Colonic mucosa (tissue), 4 donors: ENCODE measurements around the gene SLC23A3. TPM values are rescaled to one million over a fixed set of nuclear protein-coding genes. Genes with fewer than 3 reads are reported as not detected.

ENCODE experiments used
- DNase-seq: peaks from one replicate; pipeline ENCODE4 v3.0.0-alpha.2; 2020
- H3K27ac ChIP-seq: fragments of 200-600 bp; one replicate; pipeline ENCODE4 v1.8.0; 2021
- H3K27me3 ChIP-seq: fragments of 200-600 bp; one replicate; pipeline ENCODE4 v1.8.0; 2021
- H3K36me3 ChIP-seq: fragments of 200-600 bp; one replicate; pipeline ENCODE4 v1.8.0; 2021
- H3K4me1 ChIP-seq: fragments of 200-600 bp; one replicate; pipeline ENCODE4 v1.8.0; 2021; ENCODE audit warnings: mild to moderate bottlenecking
- H3K4me3 ChIP-seq: fragments of 200-600 bp; one replicate; pipeline ENCODE4 v1.8.0; 2021
- H3K9ac ChIP-seq, 2 donors: one replicate each; pipeline ENCODE4 v1.7.0; 2013; ENCODE audit warnings: control low read depth in 2 of 2, low read depth in 2 of 2, low read length in 2 of 2
- H3K9me3 ChIP-seq: fragments of 200-600 bp; one replicate; pipeline ENCODE4 v1.8.0; 2021
- intact Hi-C: fragments of 100-400 bp; cut with DNase I; formaldehyde crosslinking; loops from one replicate; pipeline ENCODE4 v1.14.1; 2022
- total RNA-seq, 2 donors: library from RNA; stranded (reverse); fragmentation: NEBNext Ultra II Directional in 1 of 2; extraction: Animal tissue kit (Norgen Biotek cat#: 25700) in 1 of 2; gene quantifications; one replicate each; pipeline ENCODE4 v1.2.1, GENCODE V29; 2021
- TF ChIP-seq, protein P1 (sequence below): fragments of 200-600 bp; IDR thresholded peaks from one replicate; pipeline ENCODE4 v1.8.0; 2022; ENCODE audit warnings: antibody characterized with exemption, mild to moderate bottlenecking
- donor health status: healthy.
- donor health status: DM: no; HTN: no; CAD: no.
- donor health status: DM: no; HTN: no; CAD: no.

SLC23A3 gene, protein sequence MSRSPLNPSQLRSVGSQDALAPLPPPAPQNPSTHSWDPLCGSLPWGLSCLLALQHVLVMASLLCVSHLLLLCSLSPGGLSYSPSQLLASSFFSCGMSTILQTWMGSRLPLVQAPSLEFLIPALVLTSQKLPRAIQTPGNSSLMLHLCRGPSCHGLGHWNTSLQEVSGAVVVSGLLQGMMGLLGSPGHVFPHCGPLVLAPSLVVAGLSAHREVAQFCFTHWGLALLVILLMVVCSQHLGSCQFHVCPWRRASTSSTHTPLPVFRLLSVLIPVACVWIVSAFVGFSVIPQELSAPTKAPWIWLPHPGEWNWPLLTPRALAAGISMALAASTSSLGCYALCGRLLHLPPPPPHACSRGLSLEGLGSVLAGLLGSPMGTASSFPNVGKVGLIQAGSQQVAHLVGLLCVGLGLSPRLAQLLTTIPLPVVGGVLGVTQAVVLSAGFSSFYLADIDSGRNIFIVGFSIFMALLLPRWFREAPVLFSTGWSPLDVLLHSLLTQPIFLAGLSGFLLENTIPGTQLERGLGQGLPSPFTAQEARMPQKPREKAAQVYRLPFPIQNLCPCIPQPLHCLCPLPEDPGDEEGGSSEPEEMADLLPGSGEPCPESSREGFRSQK
- 10 to 100 TPM in 1 of 2 donors, 1 to 10 TPM in 1; 4.7 to 13.8 TPM for total RNA-seq

DNA sequence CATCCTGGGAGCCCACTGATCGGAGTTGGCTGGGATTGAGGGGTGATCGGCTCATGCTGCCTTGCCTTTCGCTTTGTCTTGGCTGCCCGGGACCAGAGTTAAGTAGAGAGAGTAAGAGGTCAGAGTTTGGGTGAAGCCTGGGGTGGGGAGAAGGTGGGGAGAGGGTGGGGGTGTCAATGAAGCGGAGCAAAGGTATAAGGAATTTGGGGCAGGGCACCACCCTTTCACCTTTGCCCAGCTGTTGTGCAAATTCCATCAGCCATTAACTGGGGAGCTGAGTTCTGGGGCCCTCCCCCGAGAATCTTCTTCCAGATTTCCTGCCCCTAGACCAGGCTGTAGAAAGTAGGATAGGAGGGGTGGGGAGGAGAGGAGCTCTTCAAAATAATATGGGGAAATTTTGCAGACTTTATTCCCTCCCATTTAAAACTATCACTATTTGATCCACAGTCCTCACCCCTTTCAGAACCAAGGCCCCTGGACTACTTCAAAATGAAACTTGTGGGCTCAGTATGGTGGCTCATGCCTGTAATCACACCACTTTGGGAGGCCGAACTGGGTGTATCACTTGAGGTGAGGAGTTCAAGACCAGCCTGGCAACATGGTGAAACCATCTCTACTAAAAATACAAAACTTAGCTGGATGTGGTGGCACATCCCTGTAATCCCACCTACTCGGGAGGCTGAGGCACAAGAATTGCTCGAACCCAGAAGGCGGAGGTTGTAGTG is at the start of gene SLC23A3:
SLC23A3 (minus strand) TSS at position 100 of the 725 bp plus-strand sequence; CDS start at position 55, 45 bp downstream.
- Histone ChIP-seq H3K27ac (no peak within 1 kb of the TSS), H3K4me1 (no peaks in the 10 kb centered on the region), H3K9me3 (no peaks in the 10 kb centered on the region), H3K4me3 (no peak within 1 kb of the TSS), H3K9ac (no peak within 1 kb of the TSS), H3K27me3 (no peaks in the 10 kb centered on the region), H3K36me3 (peaks cover 11% of the 10 kb centered on the region)
- intact Hi-C loops = loop anchor here (5.0 kb wide), 1 partner anchor 47 kb away; the partner anchor contains the start of gene ABCB6
- TF ChIP-seq, protein P1, sequence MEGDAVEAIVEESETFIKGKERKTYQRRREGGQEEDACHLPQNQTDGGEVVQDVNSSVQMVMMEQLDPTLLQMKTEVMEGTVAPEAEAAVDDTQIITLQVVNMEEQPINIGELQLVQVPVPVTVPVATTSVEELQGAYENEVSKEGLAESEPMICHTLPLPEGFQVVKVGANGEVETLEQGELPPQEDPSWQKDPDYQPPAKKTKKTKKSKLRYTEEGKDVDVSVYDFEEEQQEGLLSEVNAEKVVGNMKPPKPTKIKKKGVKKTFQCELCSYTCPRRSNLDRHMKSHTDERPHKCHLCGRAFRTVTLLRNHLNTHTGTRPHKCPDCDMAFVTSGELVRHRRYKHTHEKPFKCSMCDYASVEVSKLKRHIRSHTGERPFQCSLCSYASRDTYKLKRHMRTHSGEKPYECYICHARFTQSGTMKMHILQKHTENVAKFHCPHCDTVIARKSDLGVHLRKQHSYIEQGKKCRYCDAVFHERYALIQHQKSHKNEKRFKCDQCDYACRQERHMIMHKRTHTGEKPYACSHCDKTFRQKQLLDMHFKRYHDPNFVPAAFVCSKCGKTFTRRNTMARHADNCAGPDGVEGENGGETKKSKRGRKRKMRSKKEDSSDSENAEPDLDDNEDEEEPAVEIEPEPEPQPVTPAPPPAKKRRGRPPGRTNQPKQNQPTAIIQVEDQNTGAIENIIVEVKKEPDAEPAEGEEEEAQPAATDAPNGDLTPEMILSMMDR = no peak
- peak; percentile 46 for DNase-seq

DNA sequence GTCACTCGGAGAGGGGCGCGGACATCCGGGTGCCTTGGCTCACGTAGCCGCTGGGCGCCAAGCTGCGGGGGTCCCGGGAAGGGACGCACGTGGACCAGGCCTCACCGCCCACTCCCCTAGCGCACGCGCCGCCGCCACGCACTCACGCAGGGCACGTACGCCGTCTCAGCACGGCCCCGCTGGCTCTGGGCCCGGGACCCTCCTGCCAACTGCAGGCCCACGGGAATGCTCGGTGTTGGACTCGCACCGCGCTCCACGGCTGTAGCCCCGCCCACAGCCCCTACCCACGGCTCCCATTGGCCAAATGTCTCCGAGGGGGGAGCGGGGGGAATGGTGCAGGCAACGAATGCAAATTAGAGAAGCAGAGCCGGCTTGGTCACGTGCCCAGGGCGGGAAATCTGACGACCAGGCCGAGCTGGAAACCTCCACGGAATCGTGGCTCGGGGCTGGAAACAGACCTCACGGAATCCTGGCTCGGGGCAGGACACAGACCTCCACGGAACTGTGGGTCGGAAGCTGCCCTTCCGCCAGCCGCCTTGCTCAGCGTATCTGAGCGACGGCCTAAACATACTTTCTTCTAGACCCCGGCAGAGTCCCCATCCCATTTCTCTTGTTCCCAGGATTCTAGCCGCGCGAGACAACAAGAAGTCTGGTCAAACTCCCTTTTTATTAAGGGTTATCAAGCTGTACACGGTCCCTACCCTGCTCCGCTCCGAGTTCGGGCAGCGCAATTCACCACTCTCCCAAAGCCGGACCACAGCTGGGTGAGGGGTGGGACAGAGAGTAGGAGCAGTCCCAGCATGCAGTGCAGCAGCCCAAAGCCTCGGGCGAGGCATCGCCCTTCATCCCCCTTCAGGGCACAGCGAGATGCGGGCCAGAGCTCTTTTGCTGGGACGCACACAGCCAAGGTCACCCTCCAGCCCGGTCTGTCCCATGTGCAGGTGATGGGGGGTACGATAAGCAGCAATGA is 49.2 kb upstream of the SLC23A3 start, which contains the start of gene ABCB6:
ABCB6 (minus strand) TSS at position 227 of the 970 bp plus-strand sequence. CDS start 285 bp downstream, outside the sequence.
- H3K36me3 ChIP-seq = peaks cover 22% of the 10 kb centered on the region
- peak within 1 kb of the TSS; percentile 65 for H3K4me3 ChIP-seq
- DNase-seq = peak; percentile 97
- H3K9me3 ChIP-seq = no peaks in the 10 kb centered on the region
- TF ChIP-seq, protein P1 = no peak
- H3K9ac ChIP-seq = peak within 1 kb of the TSS; percentile 56 to 85
- no peaks in the 10 kb centered on the region for H3K27me3 ChIP-seq
- intact Hi-C loops = loop anchor here (5.0 kb wide), 1 partner anchor 47 kb away; the partner anchor contains the start of gene SLC23A3
- H3K27ac ChIP-seq = peak within 1 kb of the TSS; percentile 93
- H3K4me1 ChIP-seq = peaks cover 6% of the 10 kb centered on the region

DNA sequence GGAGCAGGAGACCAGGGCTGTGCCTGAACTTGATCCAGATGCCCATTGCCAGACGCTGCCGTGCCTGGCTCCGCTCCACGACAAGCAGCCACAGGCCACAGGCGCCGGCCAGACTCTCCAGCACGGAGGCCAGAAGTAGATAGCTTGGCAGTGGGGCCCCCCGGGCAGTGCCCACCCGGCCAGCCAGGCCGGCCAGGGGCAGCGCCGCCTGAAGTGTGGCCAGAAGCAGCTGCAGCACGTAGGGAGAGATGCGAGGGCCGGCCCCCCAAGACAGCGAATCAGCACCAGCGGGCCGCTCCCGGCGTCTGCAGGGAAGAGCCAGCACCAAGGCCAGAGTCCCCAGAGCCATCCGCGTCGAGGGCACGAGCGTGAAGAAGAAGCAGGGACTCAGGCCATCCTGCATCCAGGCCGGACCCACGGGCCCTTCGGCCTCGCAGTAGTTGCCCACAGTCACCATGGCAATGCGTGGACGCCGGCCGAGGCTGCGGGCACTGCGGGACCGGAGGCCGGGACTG is 48.4 kb upstream of the SLC23A3 start:
- Histone ChIP-seq H3K4me3 (peak overlapping the region; percentile 65), H3K4me1 (peaks cover 6% of the 10 kb centered on the region), H3K9ac (peak overlapping the region; percentile 56 to 85), H3K36me3 (peaks cover 15% of the 10 kb centered on the region), H3K27me3 (no peaks in the 10 kb centered on the region), H3K27ac (peak overlapping the region; percentile 93), H3K9me3 (no peaks in the 10 kb centered on the region)
- DNase-seq = peak; percentile 68
- TF ChIP-seq, protein P1 = no peak
- intact Hi-C loops = loop anchor here (5.0 kb wide), 1 partner anchor 46 kb away; the partner anchor contains the start of gene SLC23A3

DNA sequence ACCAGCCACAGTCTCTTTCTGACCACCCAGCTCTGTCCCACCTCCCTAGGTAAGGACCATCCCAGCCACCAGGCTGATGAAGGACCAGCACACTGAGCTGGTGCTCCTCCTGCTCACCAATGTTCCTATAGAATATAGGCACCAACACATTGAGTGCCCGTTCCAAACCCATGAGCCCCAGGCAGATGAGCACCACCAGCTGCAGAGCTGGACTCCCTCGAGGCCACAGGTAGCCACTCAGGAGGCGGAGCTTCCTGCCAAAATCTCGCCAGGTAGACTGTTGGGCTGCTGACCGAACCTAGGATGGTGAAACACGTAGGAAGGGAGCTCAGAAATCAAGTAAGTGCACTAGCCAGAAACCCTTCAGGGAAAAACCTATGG is 46.7 kb upstream of the SLC23A3 start:
- Histone ChIP-seq H3K9me3 (no peaks in the 10 kb centered on the region), H3K27me3 (no peaks in the 10 kb centered on the region), H3K4me1 (peaks cover 6% of the 10 kb centered on the region), H3K27ac (no peak overlapping the region), H3K36me3 (no peaks in the 10 kb centered on the region), H3K9ac (no peak overlapping the region), H3K4me3 (no peak overlapping the region)
- intact Hi-C loops = loop anchor here (5.0 kb wide), 1 partner anchor 44 kb away; the partner anchor contains the start of gene SLC23A3
- TF ChIP-seq, protein P1 = no peak
- no peak for DNase-seq
